ENCODE data around the gene AP1G2. TPM values are rescaled to one million over a fixed set of nuclear protein-coding genes. Genes with fewer than 3 reads are reported as not detected.
"Not testable (repeated sequence)": the region's sequence is repeated elsewhere in the genome, so short reads cannot be mapped to it uniquely, and the experiment has no call there.

Gene AP1G2
- polyA plus RNA-seq, 2 donors, result 81.5 to 171 TPM

GRCh38 chr14:23540141-23540469 lies 27.5 kb downstream of the AP1G2 start:
- no peaks in the 10 kb centered on the region for H3K36me3 ChIP-seq (ENCODE audit: control insufficient read depth in 2 of 2, insufficient read depth in 2 of 2, low read length in 1 of 2)
- no peak overlapping the region for H3K27ac ChIP-seq (ENCODE audit: low read depth in 2 of 2, low read length in 1 of 2)
- H3K27me3 ChIP-seq (ENCODE audit: control insufficient read depth in 1 of 2, insufficient read depth in 2 of 2, low read length in 2 of 2), result no peaks in the 10 kb centered on the region
- H3K4me1 ChIP-seq (ENCODE audit: control insufficient read depth in 2 of 2, insufficient read depth in 2 of 2, low read length in 1 of 2), result no peaks in the 10 kb centered on the region
- WGBS, 2 donors, result 83 to 87% methylated on average over 4 of the region's 4 CpGs
- no peaks in the 10 kb centered on the region for H3K9me3 ChIP-seq (ENCODE audit: control insufficient read depth in 2 of 2, insufficient read depth in 1 of 2, low read depth in 1 of 2, low read length in 1 of 2)
- no peak overlapping the region for H3K4me3 ChIP-seq (ENCODE audit: low read depth in 1 of 2, low read length in 2 of 2)

GRCh38 chr14:23539248-23540140 lies 28.1 kb downstream of the AP1G2 start:
- no peak overlapping the region for H3K4me3 ChIP-seq (ENCODE audit: low read depth in 1 of 2, low read length in 2 of 2)
- no peaks in the 10 kb centered on the region for H3K27me3 ChIP-seq (ENCODE audit: control insufficient read depth in 1 of 2, insufficient read depth in 2 of 2, low read length in 2 of 2)
- 40 to 43% methylated on average over 10 of the region's 10 CpGs for WGBS, 2 donors

GRCh38 chr14:23538785-23539184 lies 28.8 kb downstream of the AP1G2 start:
- Histone ChIP-seq H3K4me1 (ENCODE audit: control insufficient read depth in 2 of 2, insufficient read depth in 2 of 2, low read length in 1 of 2) (no peaks in the 10 kb centered on the region), H3K9me3 (ENCODE audit: control insufficient read depth in 2 of 2, insufficient read depth in 1 of 2, low read depth in 1 of 2, low read length in 1 of 2) (no peaks in the 10 kb centered on the region), H3K36me3 (ENCODE audit: control insufficient read depth in 2 of 2, insufficient read depth in 2 of 2, low read length in 1 of 2) (no peaks in the 10 kb centered on the region), H3K27ac (ENCODE audit: low read depth in 2 of 2, low read length in 1 of 2) (no peak overlapping the region), H3K27me3 (ENCODE audit: control insufficient read depth in 1 of 2, insufficient read depth in 2 of 2, low read length in 2 of 2) (no peaks in the 10 kb centered on the region), H3K4me3 (ENCODE audit: low read depth in 1 of 2, low read length in 2 of 2) (no peak overlapping the region)
- 44 to 51% methylated on average over 7 of the region's 7 CpGs for WGBS, 2 donors

More at GRCh38 chr14:23539248-23540140, 28.1 kb downstream of the AP1G2 start:
- no peaks in the 10 kb centered on the region for H3K4me1 ChIP-seq (ENCODE audit: control insufficient read depth in 2 of 2, insufficient read depth in 2 of 2, low read length in 1 of 2)
- H3K27ac ChIP-seq (ENCODE audit: low read depth in 2 of 2, low read length in 1 of 2), result no peak overlapping the region
- no peaks in the 10 kb centered on the region for H3K9me3 ChIP-seq (ENCODE audit: control insufficient read depth in 2 of 2, insufficient read depth in 1 of 2, low read depth in 1 of 2, low read length in 1 of 2)
- no peaks in the 10 kb centered on the region for H3K36me3 ChIP-seq (ENCODE audit: control insufficient read depth in 2 of 2, insufficient read depth in 2 of 2, low read length in 1 of 2)

- 72 to 76% methylated on average over 10 of the region's 10 CpGs for WGBS, 2 donors
- H3K36me3 ChIP-seq (ENCODE audit: control insufficient read depth in 2 of 2, insufficient read depth in 2 of 2, low read length in 1 of 2), result no peaks in the 10 kb centered on the region
- no peaks in the 10 kb centered on the region for H3K9me3 ChIP-seq (ENCODE audit: control insufficient read depth in 2 of 2, insufficient read depth in 1 of 2, low read depth in 1 of 2, low read length in 1 of 2)
- H3K4me3 ChIP-seq (ENCODE audit: low read depth in 1 of 2, low read length in 2 of 2), result no peak overlapping the region
- no peaks in the 10 kb centered on the region for H3K27me3 ChIP-seq (ENCODE audit: control insufficient read depth in 1 of 2, insufficient read depth in 2 of 2, low read length in 2 of 2)
- no peak overlapping the region for H3K27ac ChIP-seq (ENCODE audit: low read depth in 2 of 2, low read length in 1 of 2)
- H3K4me1 ChIP-seq (ENCODE audit: control insufficient read depth in 2 of 2, insufficient read depth in 2 of 2, low read length in 1 of 2), result no peaks in the 10 kb centered on the region
Observed at GRCh38 chr14:23538050-23538718, 29.4 kb downstream of the AP1G2 start.

- Histone ChIP-seq H3K4me3 (ENCODE audit: low read depth in 1 of 2, low read length in 2 of 2) (no peak overlapping the region), H3K4me1 (ENCODE audit: control insufficient read depth in 2 of 2, insufficient read depth in 2 of 2, low read length in 1 of 2) (no peaks in the 10 kb centered on the region), H3K27me3 (ENCODE audit: control insufficient read depth in 1 of 2, insufficient read depth in 2 of 2, low read length in 2 of 2) (no peaks in the 10 kb centered on the region), H3K36me3 (ENCODE audit: control insufficient read depth in 2 of 2, insufficient read depth in 2 of 2, low read length in 1 of 2) (no peaks in the 10 kb centered on the region), H3K9me3 (ENCODE audit: control insufficient read depth in 2 of 2, insufficient read depth in 1 of 2, low read depth in 1 of 2, low read length in 1 of 2) (no peaks in the 10 kb centered on the region), H3K27ac (ENCODE audit: low read depth in 2 of 2, low read length in 1 of 2) (no peak overlapping the region)
- 60 to 62% methylated on average over 13 of the region's 13 CpGs for WGBS, 2 donors
Observed at GRCh38 chr14:23537351-23538049, 30.1 kb downstream of the AP1G2 start.

- H3K27me3 ChIP-seq (ENCODE audit: control insufficient read depth in 1 of 2, insufficient read depth in 2 of 2, low read length in 2 of 2); H3K27ac ChIP-seq (ENCODE audit: low read depth in 2 of 2, low read length in 1 of 2); H3K36me3 ChIP-seq (ENCODE audit: control insufficient read depth in 2 of 2, insufficient read depth in 2 of 2, low read length in 1 of 2); H3K4me3 ChIP-seq (ENCODE audit: low read depth in 1 of 2, low read length in 2 of 2); H3K9me3 ChIP-seq (ENCODE audit: control insufficient read depth in 2 of 2, insufficient read depth in 1 of 2, low read depth in 1 of 2, low read length in 1 of 2); H3K4me1 ChIP-seq (ENCODE audit: control insufficient read depth in 2 of 2, insufficient read depth in 2 of 2, low read length in 1 of 2): not testable (repeated sequence)
- 88 to 91% methylated on average over 6 of the region's 6 CpGs for WGBS, 2 donors
Observed at GRCh38 chr14:23536906-23537305, 30.7 kb downstream of the AP1G2 start.

GRCh38 chr14:23536494-23536893 lies 31.1 kb downstream of the AP1G2 start:
- H3K27ac ChIP-seq (ENCODE audit: low read depth in 2 of 2, low read length in 1 of 2), result no peak overlapping the region
- no peaks in the 10 kb centered on the region for H3K9me3 ChIP-seq (ENCODE audit: control insufficient read depth in 2 of 2, insufficient read depth in 1 of 2, low read depth in 1 of 2, low read length in 1 of 2)
- H3K27me3 ChIP-seq (ENCODE audit: control insufficient read depth in 1 of 2, insufficient read depth in 2 of 2, low read length in 2 of 2), result no peaks in the 10 kb centered on the region
- no peak overlapping the region for H3K4me3 ChIP-seq (ENCODE audit: low read depth in 1 of 2, low read length in 2 of 2)
- H3K36me3 ChIP-seq (ENCODE audit: control insufficient read depth in 2 of 2, insufficient read depth in 2 of 2, low read length in 1 of 2), result no peaks in the 10 kb centered on the region
- no peaks in the 10 kb centered on the region for H3K4me1 ChIP-seq (ENCODE audit: control insufficient read depth in 2 of 2, insufficient read depth in 2 of 2, low read length in 1 of 2)
- WGBS, 2 donors, result 93 to 96% methylated on average over 2 of the region's 2 CpGs

- no peak overlapping the region for H3K27ac ChIP-seq (ENCODE audit: low read depth in 2 of 2, low read length in 1 of 2)
- no peaks in the 10 kb centered on the region for H3K4me1 ChIP-seq (ENCODE audit: control insufficient read depth in 2 of 2, insufficient read depth in 2 of 2, low read length in 1 of 2)
- no peaks in the 10 kb centered on the region for H3K27me3 ChIP-seq (ENCODE audit: control insufficient read depth in 1 of 2, insufficient read depth in 2 of 2, low read length in 2 of 2)
- H3K4me3 ChIP-seq (ENCODE audit: low read depth in 1 of 2, low read length in 2 of 2), result no peak overlapping the region
- H3K36me3 ChIP-seq (ENCODE audit: control insufficient read depth in 2 of 2, insufficient read depth in 2 of 2, low read length in 1 of 2), result no peaks in the 10 kb centered on the region
- WGBS, 2 donors, result 75 to 81% methylated on average over 4 of the region's 4 CpGs
- H3K9me3 ChIP-seq (ENCODE audit: control insufficient read depth in 2 of 2, insufficient read depth in 1 of 2, low read depth in 1 of 2, low read length in 1 of 2), result no peaks in the 10 kb centered on the region
Observed at GRCh38 chr14:23535943-23536342, 31.6 kb downstream of the AP1G2 start.

- Histone ChIP-seq H3K36me3 (ENCODE audit: control insufficient read depth in 2 of 2, insufficient read depth in 2 of 2, low read length in 1 of 2) (no peaks in the 10 kb centered on the region), H3K9me3 (ENCODE audit: control insufficient read depth in 2 of 2, insufficient read depth in 1 of 2, low read depth in 1 of 2, low read length in 1 of 2) (no peaks in the 10 kb centered on the region), H3K4me3 (ENCODE audit: low read depth in 1 of 2, low read length in 2 of 2) (no peak overlapping the region), H3K27ac (ENCODE audit: low read depth in 2 of 2, low read length in 1 of 2) (no peak overlapping the region), H3K27me3 (ENCODE audit: control insufficient read depth in 1 of 2, insufficient read depth in 2 of 2, low read length in 2 of 2) (no peaks in the 10 kb centered on the region), H3K4me1 (ENCODE audit: control insufficient read depth in 2 of 2, insufficient read depth in 2 of 2, low read length in 1 of 2) (no peaks in the 10 kb centered on the region)
- WGBS, 2 donors, result 92 to 93% methylated on average over 16 of the region's 16 CpGs
Observed at GRCh38 chr14:23533652-23534435, 33.7 kb downstream of the AP1G2 start.

Measured in esophagus (tissue), 2 donors.